ENCODE measurements around the gene FLYWCH1. TPM values are rescaled to one million over a fixed set of nuclear protein-coding genes. Genes with fewer than 3 reads are reported as not detected.

The FLYWCH1 gene
- total RNA-seq, 1 experiment from 2014 or later = 23.3 TPM

DNA sequence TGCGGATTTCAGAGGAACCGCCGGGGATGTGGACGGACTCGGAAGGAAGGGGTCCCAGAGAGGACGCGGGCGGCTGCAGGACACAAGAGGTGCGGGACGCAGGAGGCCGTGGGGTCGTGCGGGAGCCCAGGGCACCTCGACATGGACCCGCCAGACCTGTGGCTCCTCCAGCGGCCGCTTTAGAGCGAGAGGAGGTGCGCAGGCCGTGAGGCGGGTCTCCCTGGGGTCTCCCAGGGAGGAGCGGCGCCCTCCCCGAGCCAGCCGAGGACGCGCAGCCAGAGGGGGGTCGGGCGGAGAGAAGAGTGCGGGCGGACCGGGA, 6.8 kb upstream of the FLYWCH1 start:
- no peak for TF ChIP-seq CTCF (IDR thresholded peaks at IDR 0.05; ENCODE audit: insufficient read depth in 1 of 2, low read depth in 1 of 2, low read length in 1 of 2, severe bottlenecking in 1 of 2, unreplicated experiment in 1 of 2)
- H3K9me3 ChIP-seq = no peaks in the 10 kb centered on the region
- peak overlapping the region; percentile 88 for H3K4me3 ChIP-seq (ENCODE audit: low read depth, low read length)
- Mint-ChIP-seq H3K4me3 (ENCODE audit: unreplicated experiment) (peak overlapping the region; percentile 92), H3K27me3 (ENCODE audit: insufficient read depth, unreplicated experiment) (no peaks in the 10 kb centered on the region), H3K9me3 (ENCODE audit: unreplicated experiment) (no peaks in the 10 kb centered on the region), H3K27ac (ENCODE audit: unreplicated experiment) (peak overlapping the region; percentile 90), H3K4me1 (ENCODE audit: low read depth, unreplicated experiment) (peaks cover 5% of the 10 kb centered on the region), H3K36me3 (ENCODE audit: insufficient read depth, unreplicated experiment) (peaks cover 33% of the 10 kb centered on the region)
- DNase-seq = no peak
- ChIA-PET POLR2A (interaction anchor here (1.0 kb wide), 2 partner anchors 22 to 118 kb away, joined by 6 to 18 read pairs; partner anchors contain the start of gene FLYWCH2), CTCF (interaction anchor here (0.6 to 1.5 kb wide), 7 partner anchors 14 to 66 kb away, joined by 3 to 15 read pairs (median 4); no protein-coding TSS in a partner anchor)
- H3K36me3 ChIP-seq (ENCODE audit: control insufficient read depth, insufficient read depth, low read length) = no peaks in the 10 kb centered on the region
- intact Hi-C loops (cut with micrococcal nuclease; ENCODE audit: unreplicated experiment) = loop anchor here (1.0 kb wide), 1 partner anchor 22 kb away; the partner anchor contains the start of gene FLYWCH2
- peaks cover 6% of the 10 kb centered on the region for H3K4me1 ChIP-seq
- TSS peak; percentile 92 for BruUV-seq (replicated peaks)
- no peaks in the 10 kb centered on the region for H3K27me3 ChIP-seq (replicated peaks; ENCODE audit: control insufficient read depth, insufficient read depth, low read length)

DNA sequence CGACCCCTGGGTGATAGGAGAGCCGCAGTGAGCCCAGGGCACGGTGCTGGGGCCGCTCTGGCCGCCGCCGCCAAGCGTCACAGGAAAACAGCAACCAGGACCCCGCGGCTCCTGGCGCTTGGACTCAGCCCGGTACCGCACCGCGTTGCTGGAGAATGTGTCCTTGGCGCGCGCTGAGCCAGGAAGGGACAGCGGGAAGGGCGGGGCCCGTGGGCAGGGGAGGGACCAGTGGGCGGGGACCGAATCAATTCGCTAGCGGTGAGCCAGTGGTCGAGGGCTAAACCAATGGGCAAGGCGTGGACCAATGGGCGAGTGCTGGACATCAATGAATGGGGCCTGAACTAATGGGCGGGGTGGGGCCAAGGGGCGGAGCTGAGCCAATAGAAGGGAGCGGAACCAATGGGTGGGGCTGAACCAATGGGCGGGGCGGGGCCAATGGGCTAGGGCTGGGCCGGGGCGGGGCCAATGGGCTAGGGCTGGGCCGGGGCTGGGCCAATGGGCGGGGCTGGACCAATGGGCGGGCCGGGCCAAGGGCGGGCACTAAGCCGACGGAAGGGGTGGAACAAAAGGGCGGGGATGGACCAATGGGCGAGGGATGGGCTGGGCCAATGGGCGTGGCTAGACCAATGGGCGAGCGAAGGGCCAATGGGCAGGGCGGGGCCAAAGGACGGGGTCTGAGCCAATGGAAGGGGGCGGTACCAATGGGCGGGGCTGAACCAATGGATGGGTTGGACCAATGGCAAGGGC, 6.3 kb upstream of the FLYWCH1 start:
- Mint-ChIP-seq H3K27ac (ENCODE audit: unreplicated experiment) (peak overlapping the region; percentile 90), H3K4me1 (ENCODE audit: low read depth, unreplicated experiment) (peaks cover 5% of the 10 kb centered on the region), H3K4me3 (ENCODE audit: unreplicated experiment) (peak overlapping the region; percentile 92), H3K36me3 (ENCODE audit: insufficient read depth, unreplicated experiment) (peaks cover 33% of the 10 kb centered on the region), H3K27me3 (ENCODE audit: insufficient read depth, unreplicated experiment) (no peaks in the 10 kb centered on the region), H3K9me3 (ENCODE audit: unreplicated experiment) (no peaks in the 10 kb centered on the region)
- intact Hi-C loops (cut with micrococcal nuclease; ENCODE audit: unreplicated experiment) = loop anchor here (1.0 kb wide), 1 partner anchor 22 kb away; the partner anchor contains the start of gene FLYWCH2
- no TSS peak for BruUV-seq (replicated peaks)
- Histone ChIP-seq H3K4me1 (peaks cover 6% of the 10 kb centered on the region), H3K4me3 (ENCODE audit: low read depth, low read length) (peak overlapping the region; percentile 88), H3K36me3 (ENCODE audit: control insufficient read depth, insufficient read depth, low read length) (no peaks in the 10 kb centered on the region), H3K9me3 (no peaks in the 10 kb centered on the region), H3K27me3 (replicated peaks; ENCODE audit: control insufficient read depth, insufficient read depth, low read length) (no peaks in the 10 kb centered on the region)
- ChIA-PET POLR2A (interaction anchor here (0.5 to 1.0 kb wide), 5 partner anchors 22 to 118 kb away, joined by 3 to 18 read pairs (median 6); partner anchors contain the start of gene FLYWCH2), CTCF (interaction anchor here (0.6 to 1.5 kb wide), 9 partner anchors 14 to 67 kb away, joined by 3 to 15 read pairs (median 4); partner anchors contain the start of gene FLYWCH2)
- TF ChIP-seq CTCF (IDR thresholded peaks at IDR 0.05; ENCODE audit: insufficient read depth in 1 of 2, low read depth in 1 of 2, low read length in 1 of 2, severe bottlenecking in 1 of 2, unreplicated experiment in 1 of 2) = no peak
- DNase-seq = peak; percentile 99 to 100

GRCh38 chr16:2905988-2906387, 5.7 kb upstream of the FLYWCH1 start:
- intact Hi-C loops (cut with micrococcal nuclease; ENCODE audit: unreplicated experiment) = loop anchor here (1.0 kb wide), 1 partner anchor 23 kb away; the partner anchor contains the start of gene FLYWCH2
- no peaks in the 10 kb centered on the region for H3K9me3 ChIP-seq
- POLR2A ChIA-PET = interaction anchor here (0.5 to 1.0 kb wide), 5 partner anchors 23 to 117 kb away, joined by 3 to 18 read pairs (median 6); partner anchors contain the start of gene FLYWCH2

More at GRCh38 chr16:2905988-2906387, 5.7 kb upstream of the FLYWCH1 start:
- Mint-ChIP-seq H3K9me3 (ENCODE audit: unreplicated experiment) (no peaks in the 10 kb centered on the region), H3K4me1 (ENCODE audit: low read depth, unreplicated experiment) (peaks cover 5% of the 10 kb centered on the region), H3K27me3 (ENCODE audit: insufficient read depth, unreplicated experiment) (no peaks in the 10 kb centered on the region), H3K36me3 (ENCODE audit: insufficient read depth, unreplicated experiment) (peaks cover 33% of the 10 kb centered on the region), H3K27ac (ENCODE audit: unreplicated experiment) (peak overlapping the region; percentile 80), H3K4me3 (ENCODE audit: unreplicated experiment) (peak overlapping the region; percentile 92)
- CTCF ChIA-PET = interaction anchor here (0.9 to 1.5 kb wide), 7 partner anchors 13 to 67 kb away, joined by 3 to 15 read pairs (median 3); partner anchors contain the start of gene FLYWCH2
- Histone ChIP-seq H3K4me3 (ENCODE audit: low read depth, low read length) (peak overlapping the region; percentile 18), H3K4me1 (peaks cover 6% of the 10 kb centered on the region), H3K36me3 (ENCODE audit: control insufficient read depth, insufficient read depth, low read length) (no peaks in the 10 kb centered on the region), H3K27me3 (replicated peaks; ENCODE audit: control insufficient read depth, insufficient read depth, low read length) (no peaks in the 10 kb centered on the region)
- no peak for TF ChIP-seq CTCF (IDR thresholded peaks at IDR 0.05; ENCODE audit: insufficient read depth in 1 of 2, low read depth in 1 of 2, low read length in 1 of 2, severe bottlenecking in 1 of 2, unreplicated experiment in 1 of 2)
- no peak for DNase-seq
- no TSS peak for BruUV-seq (replicated peaks)

Measured in Caco-2 (cell line).